ENCODE measurements around the gene SOWAHC. TPM values are rescaled to one million over a fixed set of nuclear protein-coding genes. Genes with fewer than 3 reads are reported as not detected.

The SOWAHC gene
- total RNA-seq, 1 donor from 2014 or later, result 16.5 TPM

DNA sequence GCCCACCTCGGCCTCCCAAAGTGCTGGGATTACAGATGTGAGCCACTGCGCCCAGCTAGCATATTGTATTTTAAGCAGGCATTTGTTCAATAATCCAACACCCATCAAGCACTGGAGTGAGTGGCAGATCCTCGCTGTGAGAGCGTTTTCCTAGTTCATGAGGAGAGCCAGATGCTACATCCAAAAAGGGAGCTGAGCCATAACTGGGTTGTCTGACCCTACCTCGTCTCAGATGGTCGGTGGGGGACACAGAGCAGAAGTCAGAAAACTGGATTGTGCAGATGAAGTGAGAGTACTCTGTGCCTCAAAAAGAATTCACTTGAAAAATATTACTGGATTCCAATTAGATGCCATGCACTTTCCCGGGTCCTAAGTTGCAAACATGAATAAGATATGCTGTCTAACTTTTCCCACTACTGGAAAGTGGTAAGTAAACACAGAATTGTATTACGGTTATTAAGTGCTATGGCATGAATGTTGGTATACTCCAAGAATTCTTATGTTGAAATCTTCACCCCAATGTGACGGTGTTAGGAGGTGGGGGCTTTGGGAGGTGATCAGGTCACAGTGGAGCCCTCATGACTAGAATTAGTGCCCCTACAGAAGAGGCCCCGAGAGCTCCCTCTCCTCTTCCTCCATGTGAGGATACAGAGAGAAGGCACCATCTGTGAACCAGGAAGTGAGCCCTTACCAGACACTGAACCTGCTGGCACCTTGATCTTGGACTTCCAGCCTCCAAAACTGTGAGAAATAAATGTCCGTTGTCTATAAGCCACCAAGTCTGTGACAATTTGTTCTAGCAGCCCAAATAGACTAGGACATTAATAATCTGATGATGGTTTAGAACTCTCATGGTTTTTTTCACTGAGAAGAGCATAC is 21.5 kb downstream of the SOWAHC start:
- TF ChIP-seq, protein P1, sequence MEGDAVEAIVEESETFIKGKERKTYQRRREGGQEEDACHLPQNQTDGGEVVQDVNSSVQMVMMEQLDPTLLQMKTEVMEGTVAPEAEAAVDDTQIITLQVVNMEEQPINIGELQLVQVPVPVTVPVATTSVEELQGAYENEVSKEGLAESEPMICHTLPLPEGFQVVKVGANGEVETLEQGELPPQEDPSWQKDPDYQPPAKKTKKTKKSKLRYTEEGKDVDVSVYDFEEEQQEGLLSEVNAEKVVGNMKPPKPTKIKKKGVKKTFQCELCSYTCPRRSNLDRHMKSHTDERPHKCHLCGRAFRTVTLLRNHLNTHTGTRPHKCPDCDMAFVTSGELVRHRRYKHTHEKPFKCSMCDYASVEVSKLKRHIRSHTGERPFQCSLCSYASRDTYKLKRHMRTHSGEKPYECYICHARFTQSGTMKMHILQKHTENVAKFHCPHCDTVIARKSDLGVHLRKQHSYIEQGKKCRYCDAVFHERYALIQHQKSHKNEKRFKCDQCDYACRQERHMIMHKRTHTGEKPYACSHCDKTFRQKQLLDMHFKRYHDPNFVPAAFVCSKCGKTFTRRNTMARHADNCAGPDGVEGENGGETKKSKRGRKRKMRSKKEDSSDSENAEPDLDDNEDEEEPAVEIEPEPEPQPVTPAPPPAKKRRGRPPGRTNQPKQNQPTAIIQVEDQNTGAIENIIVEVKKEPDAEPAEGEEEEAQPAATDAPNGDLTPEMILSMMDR (IDR thresholded peaks at IDR 0.05; ENCODE audit: insufficient read depth, low read depth, low read length), result no peak
- TF ChIP-seq EZH2 (IDR thresholded peaks at IDR 0.05; ENCODE audit: insufficient read depth, low read length), result no peak
- H3K9me3 Mint-ChIP-seq (ENCODE audit: unreplicated experiment), result no peaks in the 10 kb centered on the region
- no peaks in the 10 kb centered on the region for H3K9me3 ChIP-seq (ENCODE audit: insufficient read depth, low read depth, low read length)
- H3K4me3 ChIP-seq (ENCODE audit: insufficient read depth, low read depth, low read length), result no peak overlapping the region
- H2AFZ ChIP-seq (ENCODE audit: low read depth, low read length), result no peak overlapping the region
- no peak overlapping the region for H3K27ac ChIP-seq (ENCODE audit: low read depth, low read length)
- no peaks in the 10 kb centered on the region for H3K4me1 ChIP-seq (ENCODE audit: insufficient read depth, low read length)
- no peaks in the 10 kb centered on the region for H3K79me2 ChIP-seq (ENCODE audit: insufficient read depth, low read length)
- H3K9ac ChIP-seq (ENCODE audit: low read length), result no peak overlapping the region
- no peak overlapping the region for H3K4me2 ChIP-seq (ENCODE audit: low read length)
- no peak overlapping the region for H3K4me3 Mint-ChIP-seq (ENCODE audit: unreplicated experiment)
- FAIRE-seq (no peak), DNase-seq (ENCODE audit: low read depth) (no peak)
- no peak overlapping the region for H3K27ac Mint-ChIP-seq (ENCODE audit: unreplicated experiment)
- H3K36me3 Mint-ChIP-seq (ENCODE audit: low read depth, unreplicated experiment), result no peaks in the 10 kb centered on the region
- no peaks in the 10 kb centered on the region for H3K27me3 ChIP-seq (ENCODE audit: insufficient read depth, low read length)
- H3K4me1 Mint-ChIP-seq (ENCODE audit: low read depth, unreplicated experiment), result peaks cover 1% of the 10 kb centered on the region
- H3K36me3 ChIP-seq (ENCODE audit: insufficient read depth, low read length), result no peaks in the 10 kb centered on the region
- no peaks in the 10 kb centered on the region for H3K27me3 Mint-ChIP-seq (ENCODE audit: low read depth, unreplicated experiment)
- H4K20me1 ChIP-seq (ENCODE audit: insufficient read depth, low read length), result no peaks in the 10 kb centered on the region

DNA sequence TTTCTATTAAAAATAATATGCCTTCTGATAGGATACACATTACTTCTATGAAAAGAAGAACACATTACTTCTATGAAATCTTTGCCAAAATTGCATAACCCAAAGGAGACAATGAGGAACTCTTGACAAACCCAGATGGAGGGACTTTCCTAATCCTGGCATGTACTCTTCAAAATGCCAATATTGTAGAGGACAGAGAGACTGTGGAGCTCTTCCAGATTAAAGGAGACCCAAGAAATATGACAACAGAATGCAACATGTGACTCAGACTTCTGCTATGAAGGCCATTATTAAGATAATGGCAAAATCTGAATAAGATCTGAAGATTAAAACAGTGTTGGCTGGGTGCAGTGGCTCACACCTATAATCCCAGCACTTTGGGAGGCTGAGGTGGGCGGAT is 22.2 kb downstream of the SOWAHC start:
- Histone ChIP-seq H4K20me1 (ENCODE audit: insufficient read depth, low read length) (no peaks in the 10 kb centered on the region), H3K4me3 (ENCODE audit: insufficient read depth, low read depth, low read length) (no peak overlapping the region), H3K27ac (ENCODE audit: low read depth, low read length) (no peak overlapping the region), H2AFZ (ENCODE audit: low read depth, low read length) (no peak overlapping the region), H3K27me3 (ENCODE audit: insufficient read depth, low read length) (no peaks in the 10 kb centered on the region), H3K4me2 (ENCODE audit: low read length) (no peak overlapping the region), H3K79me2 (ENCODE audit: insufficient read depth, low read length) (no peaks in the 10 kb centered on the region), H3K9me3 (ENCODE audit: insufficient read depth, low read depth, low read length) (no peaks in the 10 kb centered on the region), H3K9ac (ENCODE audit: low read length) (no peak overlapping the region), H3K4me1 (ENCODE audit: insufficient read depth, low read length) (no peaks in the 10 kb centered on the region), H3K36me3 (ENCODE audit: insufficient read depth, low read length) (no peaks in the 10 kb centered on the region)
- no peak for FAIRE-seq
- Mint-ChIP-seq H3K36me3 (ENCODE audit: low read depth, unreplicated experiment) (no peaks in the 10 kb centered on the region), H3K27me3 (ENCODE audit: low read depth, unreplicated experiment) (no peaks in the 10 kb centered on the region), H3K4me1 (ENCODE audit: low read depth, unreplicated experiment) (peaks cover 1% of the 10 kb centered on the region), H3K9me3 (ENCODE audit: unreplicated experiment) (no peaks in the 10 kb centered on the region), H3K27ac (ENCODE audit: unreplicated experiment) (no peak overlapping the region), H3K4me3 (ENCODE audit: unreplicated experiment) (no peak overlapping the region)
- TF ChIP-seq EZH2 (IDR thresholded peaks at IDR 0.05; ENCODE audit: insufficient read depth, low read length), result no peak
- TF ChIP-seq, protein P1 (IDR thresholded peaks at IDR 0.05; ENCODE audit: insufficient read depth, low read depth, low read length), result no peak
- no peak for DNase-seq (ENCODE audit: low read depth)

Data from astrocyte (in vitro differentiated cells and primary cell).